Measurements from ENCODE around the gene ADK.
"Not testable (repeated sequence)": the region's sequence is repeated elsewhere in the genome, so short reads cannot be mapped to it uniquely, and the experiment has no call there.

Gene ADK

GRCh38 chr10:74434547-74434946 lies 283.5 kb downstream of the ADK start:
- no peak for DNase-seq

- DNase-seq: no peak
Observed at GRCh38 chr10:74436523-74437170, 285.6 kb downstream of the ADK start.

- DNase-seq: no peak
Observed at GRCh38 chr10:74437822-74438221, 286.8 kb downstream of the ADK start.

GRCh38 chr10:74439213-74439612 lies 288.2 kb downstream of the ADK start:
- no peak for DNase-seq

GRCh38 chr10:74445493-74445892 lies 294.5 kb downstream of the ADK start:
- no peak for DNase-seq

GRCh38 chr10:74450602-74451001 lies 299.6 kb downstream of the ADK start:
- DNase-seq: no peak

- DNase-seq: no peak
Observed at GRCh38 chr10:74451127-74451829, 300.3 kb downstream of the ADK start.

GRCh38 chr10:74453169-74453568 lies 302.1 kb downstream of the ADK start:
- peak; percentile 71 for DNase-seq

- DNase-seq: not testable (repeated sequence)
Observed at GRCh38 chr10:74457478-74457877, 306.5 kb downstream of the ADK start.

- DNase-seq: no peak
Observed at GRCh38 chr10:74460812-74461211, 309.8 kb downstream of the ADK start.

GRCh38 chr10:74474022-74474713 lies 323.1 kb downstream of the ADK start:
- no peak for DNase-seq

- not testable (repeated sequence) for DNase-seq
Observed at GRCh38 chr10:74476162-74476706, 325.2 kb downstream of the ADK start.

GRCh38 chr10:74480778-74481177 lies 329.8 kb downstream of the ADK start:
- DNase-seq: no peak

- no peak for DNase-seq
Observed at GRCh38 chr10:74483356-74483755, 332.3 kb downstream of the ADK start.

GRCh38 chr10:74485283-74485682 lies 334.3 kb downstream of the ADK start:
- no peak for DNase-seq

- no peak for DNase-seq
Observed at GRCh38 chr10:74486659-74487058, 335.6 kb downstream of the ADK start.

- DNase-seq: no peak
Observed at GRCh38 chr10:74488907-74489306, 337.9 kb downstream of the ADK start.

GRCh38 chr10:74490551-74490950 lies 339.5 kb downstream of the ADK start:
- no peak for DNase-seq

- DNase-seq: no peak
Observed at GRCh38 chr10:74491014-74491413, 340.0 kb downstream of the ADK start.

- DNase-seq: not testable (repeated sequence)
Observed at GRCh38 chr10:74496276-74496675, 345.3 kb downstream of the ADK start.

- not testable (repeated sequence) for DNase-seq
Observed at GRCh38 chr10:74498664-74499063, 347.6 kb downstream of the ADK start.

- DNase-seq: no peak
Observed at GRCh38 chr10:74500026-74500704, 349.1 kb downstream of the ADK start.

- DNase-seq: no peak
Observed at GRCh38 chr10:74500816-74501215, 349.8 kb downstream of the ADK start.

Measured in NCI-H1092 treated with DMSO at 0.1 percent for 48 hours (cell line).